AG08396 (cell line): ENCODE measurements around the gene CREB3L1.
A peak's percentile ranks its signal among the peaks of the same experiment; 100 is the strongest.

Source experiments
- DNase-seq: peaks from one replicate; pipeline ENCODE4 v3.0.0; 2012; ENCODE audit warnings: low spot score, mixed read lengths

Gene CREB3L1

DNA sequence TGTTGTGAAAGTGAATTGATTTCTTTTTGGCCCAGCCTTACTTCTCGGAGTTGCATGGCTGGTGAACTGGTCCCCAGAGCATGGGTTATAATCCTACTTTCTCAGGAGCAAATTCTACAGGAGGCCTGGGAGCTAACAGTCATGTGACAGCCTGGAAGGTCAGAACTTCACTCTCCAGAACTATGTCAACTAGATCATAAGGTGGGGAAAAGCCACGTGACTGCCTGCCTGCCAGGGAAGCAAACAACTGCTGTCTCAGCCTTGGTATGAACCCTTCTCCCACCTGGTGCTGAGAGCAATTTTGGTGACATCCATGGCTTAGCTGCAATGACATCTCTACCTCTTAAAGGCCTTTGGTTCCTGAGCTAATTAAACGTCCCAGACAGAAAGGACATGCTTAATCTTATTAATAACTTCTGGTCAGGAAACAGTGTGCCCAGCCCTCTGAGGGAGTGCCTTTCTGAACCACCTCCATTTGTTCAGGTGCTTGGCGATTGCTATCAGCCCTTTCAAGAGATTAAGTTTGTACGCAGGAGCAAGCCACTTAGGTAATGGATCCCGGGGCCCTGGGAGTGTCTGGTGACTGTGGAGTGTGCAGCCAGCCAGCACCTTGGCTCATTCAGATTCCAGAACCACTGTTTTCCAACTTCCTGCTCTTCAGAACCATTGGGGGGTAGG lies 1.4 kb upstream of the CREB3L1 start:
- no peak for DNase-seq

DNA sequence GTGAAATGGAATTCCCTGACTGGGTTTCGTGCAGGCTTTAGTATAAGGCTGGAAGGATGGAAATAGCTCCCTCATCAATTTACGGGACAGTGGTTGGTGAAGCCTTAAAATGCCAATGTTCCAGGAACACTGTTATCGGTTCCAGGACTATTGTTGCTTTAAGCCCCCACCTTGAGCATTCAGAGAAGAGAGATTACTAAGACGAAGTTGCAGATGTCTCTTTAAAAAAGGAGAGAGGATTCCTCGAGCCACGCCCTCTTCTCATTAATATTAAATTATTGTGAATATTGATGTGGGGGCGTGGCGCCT lies 195 bp upstream of the CREB3L1 start:
- DNase-seq = no peak

DNA sequence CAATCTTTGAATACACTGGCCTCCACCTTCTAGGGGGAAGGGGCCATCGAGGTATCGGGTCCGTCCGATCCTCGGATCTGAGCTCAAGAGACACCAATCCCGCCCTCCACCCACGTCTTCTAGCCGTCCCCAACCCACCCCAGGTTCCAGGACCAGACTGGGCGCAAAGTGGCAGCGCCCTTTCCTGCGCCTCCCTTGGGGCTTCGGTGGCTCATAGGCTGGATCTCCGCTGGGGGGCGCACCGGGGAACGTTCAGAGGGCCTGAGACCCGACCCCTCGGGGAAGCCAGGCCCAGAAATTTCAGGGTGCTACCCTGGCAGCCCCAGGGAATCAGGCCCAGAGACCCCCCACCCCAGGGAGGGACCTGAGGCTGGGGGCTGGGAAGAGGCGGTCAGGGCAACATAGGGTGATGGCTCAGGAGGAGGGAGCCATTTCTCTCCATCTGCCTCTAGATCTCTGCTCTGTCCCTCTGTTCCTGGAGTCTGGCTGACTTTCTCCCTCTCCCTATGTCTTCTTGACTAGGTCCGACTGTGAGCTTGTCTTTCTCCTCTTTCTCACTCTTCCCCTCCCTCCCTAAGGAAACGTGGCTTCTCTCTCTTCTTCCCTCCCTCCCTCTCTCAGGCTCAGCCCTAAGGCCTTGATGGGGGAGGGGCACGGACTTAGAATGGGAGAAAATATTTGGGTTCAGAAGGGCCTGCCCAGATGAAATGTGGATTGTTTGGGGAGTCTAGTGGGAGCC lies 1.1 kb downstream of the CREB3L1 start:
- peak; percentile 84 for DNase-seq

DNA sequence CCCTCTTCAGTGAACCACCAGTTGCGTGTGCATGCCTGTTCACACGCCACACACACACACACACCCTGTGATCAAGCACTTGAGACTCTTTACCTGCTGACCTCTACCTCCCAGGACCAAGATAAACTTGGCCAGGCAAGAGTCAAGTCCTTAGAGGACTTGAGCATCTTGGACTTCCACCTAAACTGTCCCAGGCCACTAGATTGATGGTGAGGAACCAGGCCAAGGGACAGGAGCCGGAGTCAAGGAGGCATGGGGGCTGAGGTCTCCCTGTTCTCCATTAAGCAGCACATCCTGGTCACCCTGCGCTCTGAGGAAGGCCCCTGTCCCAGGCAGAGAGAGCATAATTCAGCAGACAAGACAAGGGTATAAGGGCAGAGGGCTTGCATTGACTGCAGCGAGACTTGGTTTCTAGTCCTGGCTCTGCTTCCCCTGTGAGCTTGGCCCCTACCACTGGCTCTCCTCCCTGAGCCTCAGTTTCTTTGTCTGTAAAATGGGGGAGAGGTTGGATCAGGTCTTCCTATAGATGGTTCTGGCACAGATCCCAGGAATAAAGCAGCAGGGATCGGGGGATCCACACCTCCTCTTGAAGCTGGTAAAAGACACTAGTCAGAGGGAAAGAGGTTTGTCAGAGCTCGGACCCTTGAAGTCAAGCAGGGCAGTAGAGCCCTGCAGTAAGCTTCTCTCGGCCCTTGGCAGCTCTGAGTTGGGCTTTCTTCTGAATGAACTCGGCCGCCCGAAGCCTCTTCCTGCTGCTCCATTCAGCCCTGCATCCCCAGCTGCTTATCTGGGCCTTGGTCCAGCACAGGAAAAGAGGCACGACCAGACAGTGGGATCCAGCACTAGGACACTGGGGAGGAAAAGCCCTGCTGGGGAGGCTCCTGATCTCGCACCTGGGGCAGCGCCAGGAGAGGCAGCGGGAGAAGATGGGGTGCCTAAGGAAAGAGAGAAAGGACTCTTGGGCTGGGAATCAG lies 2.0 kb downstream of the CREB3L1 start:
- peak; percentile 74 for DNase-seq

DNA sequence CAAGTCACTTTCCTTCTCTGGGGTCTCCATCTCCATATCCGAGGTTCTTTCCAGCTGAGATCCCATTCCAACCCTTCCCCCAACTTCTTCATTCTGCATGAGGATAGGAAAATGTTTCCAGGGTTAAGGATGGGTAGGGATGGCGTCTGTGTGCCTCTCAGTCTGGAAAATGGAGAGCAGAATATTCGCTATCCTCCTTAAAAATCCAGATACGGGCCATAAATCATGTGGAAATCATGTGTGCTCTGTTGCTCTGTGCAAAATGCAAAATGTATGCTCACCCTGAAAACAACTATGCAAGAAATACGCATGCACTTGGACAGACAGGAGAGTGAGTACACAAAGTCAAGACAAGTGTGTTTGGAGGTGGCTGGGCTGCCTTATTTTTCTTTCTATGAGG lies 3.2 kb downstream of the CREB3L1 start:
- no peak for DNase-seq

DNA sequence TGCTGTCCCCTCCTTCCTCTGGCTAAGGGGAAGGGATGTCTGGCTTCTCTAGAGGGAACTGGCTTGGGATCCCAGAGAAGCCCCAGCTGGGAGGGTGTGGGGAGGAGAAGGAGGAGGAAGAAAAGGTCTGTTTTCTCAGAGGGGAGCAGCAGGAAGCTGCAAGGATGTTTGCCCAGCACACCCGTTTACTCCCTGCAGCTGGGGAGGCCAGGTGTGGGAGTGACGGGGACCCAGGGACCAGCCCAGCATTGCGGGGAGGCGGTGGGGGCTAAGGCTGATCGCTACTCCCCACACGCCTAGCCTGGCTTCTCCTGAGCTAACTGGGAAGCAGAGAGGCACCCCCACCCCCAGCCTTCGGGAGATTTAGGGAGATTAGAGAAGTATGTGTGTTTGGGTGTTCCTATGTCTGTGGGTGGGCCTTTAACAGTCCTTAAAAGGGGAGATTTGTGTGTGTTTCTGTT lies 3.9 kb downstream of the CREB3L1 start:
- DNase-seq = no peak

DNA sequence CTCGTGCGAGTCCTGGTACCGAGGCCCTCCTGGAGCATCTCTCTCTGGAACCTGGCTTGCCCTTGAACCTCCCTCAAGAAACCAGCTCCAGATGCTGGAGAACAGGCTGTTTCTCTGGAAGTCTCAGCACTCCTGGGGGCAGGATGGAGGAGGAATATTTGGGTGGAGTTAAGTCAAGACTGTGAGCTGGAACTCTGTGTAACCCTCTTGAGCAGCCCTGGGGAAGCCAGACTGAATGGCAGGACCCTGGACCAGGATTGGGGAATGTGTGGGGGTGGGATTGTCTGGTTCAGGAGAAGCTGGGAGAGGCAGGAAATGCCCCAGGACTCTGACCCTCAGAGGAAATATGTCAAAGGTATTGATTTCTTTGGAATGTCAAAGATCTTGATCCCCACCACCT lies 7.7 kb downstream of the CREB3L1 start:
- no peak for DNase-seq

DNA sequence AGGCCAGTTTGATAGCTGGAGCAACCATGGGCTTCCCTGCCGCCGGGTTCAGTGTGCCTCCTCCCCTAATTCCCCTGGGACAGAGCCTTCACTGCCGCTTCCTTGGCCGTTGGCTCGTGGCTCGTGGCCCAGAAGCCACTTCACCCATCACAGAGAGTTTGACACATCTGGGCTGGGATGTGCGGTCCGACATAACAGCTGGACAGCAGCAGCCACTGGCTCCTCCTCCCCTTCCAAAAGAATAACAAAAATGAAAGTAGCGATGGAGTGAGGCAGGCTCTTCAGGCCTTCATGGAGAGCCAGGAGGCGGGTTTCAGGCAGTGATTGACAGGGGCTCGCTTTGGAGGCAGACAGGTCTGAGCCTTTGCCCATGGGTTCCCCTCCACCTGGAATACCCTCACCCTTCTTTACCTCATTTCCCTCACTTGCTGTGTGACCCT lies 8.2 kb downstream of the CREB3L1 start:
- peak; percentile 69 for DNase-seq

DNA sequence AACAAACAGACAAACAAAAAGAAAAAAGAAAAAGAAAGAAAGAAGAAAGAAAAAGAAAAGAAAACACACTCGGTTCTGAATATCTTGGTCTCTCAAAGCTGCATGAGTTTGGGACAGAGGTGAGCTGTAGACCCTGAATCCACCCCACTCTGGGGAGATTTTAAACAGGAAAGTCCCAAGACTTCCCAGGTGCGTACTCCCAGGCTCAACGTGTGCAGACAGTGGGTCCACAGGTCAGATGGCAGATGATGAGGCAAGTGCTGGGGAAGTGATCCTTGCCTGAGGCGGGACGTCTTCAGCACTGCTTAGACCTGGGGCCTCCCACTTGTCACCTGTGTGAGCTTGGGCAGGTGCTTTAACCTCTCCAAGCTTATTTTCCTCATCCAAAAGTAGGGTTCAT lies 9.3 kb downstream of the CREB3L1 start:
- no peak for DNase-seq

DNA sequence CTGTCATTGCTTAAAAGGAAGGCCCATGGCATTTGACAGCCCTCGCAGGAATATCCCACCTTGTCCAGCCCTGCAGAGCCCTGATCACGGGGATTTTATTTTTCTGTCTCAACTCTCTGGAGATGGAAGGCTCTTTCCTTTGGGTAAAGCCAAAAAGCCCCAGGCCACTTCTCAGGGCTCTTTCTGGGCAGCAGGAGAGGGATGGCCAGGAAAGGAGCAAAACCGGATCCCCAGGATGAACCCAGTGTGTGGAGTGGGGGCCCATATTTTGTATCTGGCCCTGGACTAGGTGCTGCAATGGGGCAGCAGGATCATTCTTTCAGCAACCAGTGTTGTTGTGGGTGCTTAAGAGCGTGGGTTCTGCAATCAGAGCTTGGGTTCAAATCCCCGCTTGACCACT lies 11.0 kb downstream of the CREB3L1 start:
- no peak for DNase-seq

DNA sequence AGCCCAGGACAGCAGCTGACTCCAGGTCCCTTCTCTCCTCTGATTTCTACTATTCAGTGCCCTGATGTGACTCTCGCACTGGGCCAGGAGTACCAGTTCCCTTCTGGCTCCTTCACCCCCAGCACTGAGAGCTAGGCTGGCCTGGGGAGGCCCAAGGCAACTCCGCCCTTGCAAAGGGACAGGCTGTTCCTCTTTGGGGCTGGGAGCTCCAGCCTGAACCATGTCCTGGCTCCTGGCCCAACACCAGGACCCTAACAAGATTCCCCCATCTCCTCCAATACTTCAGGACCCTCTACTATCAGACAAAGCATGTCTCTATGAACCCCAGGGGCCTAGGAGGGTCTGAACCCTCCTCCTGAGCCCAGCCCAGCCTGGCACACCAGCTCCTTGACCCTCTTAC lies 12.5 kb downstream of the CREB3L1 start:
- DNase-seq = no peak

DNA sequence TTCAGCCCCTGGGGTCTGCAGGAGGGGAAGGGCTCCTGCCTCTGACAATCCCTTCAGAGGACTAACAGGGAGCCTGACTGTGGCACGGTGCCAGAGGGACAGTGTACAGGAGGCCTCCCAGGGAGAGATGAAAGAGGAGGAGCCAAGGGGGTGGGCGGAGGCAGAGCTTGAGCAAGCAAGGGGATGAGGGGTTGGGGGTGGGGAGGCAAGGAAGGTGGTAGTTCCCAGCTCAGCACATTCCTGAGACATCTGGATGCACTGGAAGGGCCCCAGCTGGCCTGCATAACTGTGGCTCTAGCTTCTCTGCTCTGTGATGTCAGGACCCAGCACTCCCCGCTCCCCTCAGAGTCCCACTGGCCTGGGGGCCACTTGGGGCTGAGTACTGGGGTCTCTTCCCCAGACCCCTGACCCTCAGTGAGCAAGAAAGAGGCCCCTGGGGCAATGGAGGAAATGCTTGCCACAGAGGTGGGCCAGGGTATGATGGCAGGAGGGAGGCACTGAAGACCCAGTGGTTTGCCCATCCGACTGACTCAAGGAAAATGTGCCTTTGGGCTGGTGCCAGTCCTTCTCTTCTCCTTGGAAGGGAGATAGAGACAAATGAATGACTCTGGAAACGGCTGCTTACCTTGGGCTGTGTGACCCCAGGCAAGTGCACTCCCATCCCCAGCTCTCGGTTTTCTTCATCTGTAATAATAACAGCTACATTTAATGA lies 13.3 kb downstream of the CREB3L1 start:
- peak; percentile 91 for DNase-seq

DNA sequence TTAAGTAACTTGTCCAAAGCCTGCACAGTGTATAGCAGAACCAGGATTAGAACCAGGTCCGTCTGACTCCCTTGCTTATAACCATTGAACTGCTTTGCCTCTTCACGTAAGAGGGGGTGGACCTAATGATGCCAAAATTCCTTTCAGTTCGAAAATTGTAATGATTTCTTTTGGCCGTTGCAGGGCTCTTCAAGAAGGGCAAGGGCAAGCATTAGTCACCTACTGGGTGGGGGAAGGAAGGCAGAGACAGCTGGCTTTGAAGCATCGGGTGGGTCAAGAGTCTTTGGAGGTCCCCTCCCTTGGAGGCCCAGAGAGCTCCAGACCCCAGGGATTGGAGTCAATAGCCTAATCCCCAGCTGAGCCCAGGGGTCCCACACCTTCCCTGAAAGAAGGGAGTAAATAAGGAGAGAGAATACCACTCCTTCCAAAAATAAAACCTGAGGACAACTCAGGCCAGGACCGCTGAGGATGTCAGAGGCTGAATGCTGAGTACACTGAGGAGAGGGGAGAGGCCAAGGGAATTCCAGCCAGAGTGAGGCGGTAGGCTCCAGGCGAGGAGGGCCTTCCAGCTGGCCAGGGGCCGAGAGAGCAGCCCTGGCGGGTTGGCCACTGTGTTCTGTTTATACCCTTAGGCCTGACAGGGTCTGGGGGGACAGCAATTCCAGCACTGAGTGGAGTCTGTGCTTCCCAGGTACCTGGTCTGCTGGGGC lies 14.1 kb downstream of the CREB3L1 start:
- DNase-seq = peak; percentile 66

DNA sequence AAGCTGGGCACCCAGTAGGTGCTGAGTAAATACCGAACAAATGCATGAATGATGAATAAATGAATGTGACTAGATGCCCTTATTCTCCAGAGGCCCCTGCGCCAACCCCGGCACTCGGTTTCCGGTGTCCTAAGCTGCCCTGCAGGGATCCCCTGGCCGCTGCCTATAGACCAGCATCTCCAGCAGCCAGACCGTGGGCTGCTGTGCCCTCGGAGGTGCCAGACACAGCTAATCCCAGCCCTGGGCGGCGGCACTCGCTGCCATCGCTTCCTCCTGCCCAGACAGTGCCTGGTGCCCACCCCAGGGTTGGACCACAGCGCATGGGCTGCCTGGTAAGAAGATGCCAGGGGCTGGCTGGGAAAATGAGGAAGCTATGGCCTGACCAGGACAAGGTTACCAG lies 15.6 kb downstream of the CREB3L1 start:
- DNase-seq = no peak

DNA sequence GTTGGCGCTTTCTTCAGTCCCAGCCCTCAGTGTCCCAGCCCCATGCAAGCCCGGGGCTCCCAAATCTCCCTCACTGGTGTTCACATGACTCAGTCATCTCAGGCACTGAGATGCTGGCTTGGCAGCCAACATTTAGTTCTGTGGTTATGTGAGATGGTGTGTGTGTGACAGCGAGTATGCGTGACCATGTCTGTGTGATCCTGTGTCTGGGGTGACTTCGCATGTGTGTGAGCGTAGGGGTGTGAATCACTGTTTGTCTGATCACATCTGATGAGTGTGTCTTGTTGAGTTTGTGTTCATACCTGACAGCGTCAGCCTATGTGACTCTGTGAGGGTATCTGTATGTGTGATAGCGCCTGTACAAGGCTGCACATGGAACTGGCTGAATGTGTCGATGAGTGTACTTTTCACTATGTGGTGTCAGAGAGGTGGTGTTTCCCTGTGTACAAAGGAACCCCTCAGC lies 16.2 kb downstream of the CREB3L1 start:
- peak; percentile 75 for DNase-seq

DNA sequence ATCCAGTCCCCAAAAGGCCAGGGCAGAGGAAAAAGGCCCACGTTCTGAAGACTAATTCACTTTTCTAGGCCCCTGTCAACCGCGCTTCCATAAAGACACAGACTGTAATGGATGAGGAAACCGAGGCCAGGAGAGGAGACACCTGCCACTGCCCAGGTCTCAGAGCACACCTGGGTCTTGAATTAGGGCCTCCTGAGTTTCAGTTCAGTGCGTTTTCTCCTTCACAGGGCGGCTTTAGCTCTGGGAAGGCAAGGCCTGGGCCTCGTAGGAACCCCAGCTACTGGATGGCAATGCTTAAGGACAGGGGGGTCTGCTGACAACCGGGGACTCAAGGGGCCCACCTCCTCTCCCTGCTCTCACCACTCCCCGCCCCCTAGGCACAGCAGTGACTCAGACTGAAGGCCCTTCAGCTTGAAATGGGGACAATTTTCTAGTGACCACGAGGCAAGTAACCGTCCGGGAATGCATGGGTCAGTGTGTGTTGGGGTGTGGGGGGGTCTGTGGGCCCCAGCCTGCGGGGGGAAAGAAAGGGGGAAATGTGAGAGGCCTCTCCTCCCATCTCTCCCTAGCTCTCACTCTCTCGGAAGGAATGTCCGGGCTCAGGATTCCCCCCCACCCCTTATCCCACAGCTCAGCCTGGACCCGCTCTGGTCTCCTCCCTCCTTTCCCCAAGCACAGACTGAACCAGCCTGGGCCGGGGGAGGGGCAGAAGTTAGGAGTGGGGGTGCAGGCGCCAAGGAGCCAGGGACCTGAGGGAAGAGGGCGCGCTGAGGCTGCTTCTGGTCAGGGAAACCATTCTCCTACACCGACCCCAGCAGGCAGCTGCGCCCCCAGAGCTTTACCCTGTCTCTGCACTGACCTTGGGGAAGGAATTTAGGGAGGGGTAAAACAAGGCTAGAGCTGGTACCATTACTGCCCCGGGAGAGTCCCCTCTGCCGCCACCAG lies 17.2 kb downstream of the CREB3L1 start:
- DNase-seq = peak; percentile 86

DNA sequence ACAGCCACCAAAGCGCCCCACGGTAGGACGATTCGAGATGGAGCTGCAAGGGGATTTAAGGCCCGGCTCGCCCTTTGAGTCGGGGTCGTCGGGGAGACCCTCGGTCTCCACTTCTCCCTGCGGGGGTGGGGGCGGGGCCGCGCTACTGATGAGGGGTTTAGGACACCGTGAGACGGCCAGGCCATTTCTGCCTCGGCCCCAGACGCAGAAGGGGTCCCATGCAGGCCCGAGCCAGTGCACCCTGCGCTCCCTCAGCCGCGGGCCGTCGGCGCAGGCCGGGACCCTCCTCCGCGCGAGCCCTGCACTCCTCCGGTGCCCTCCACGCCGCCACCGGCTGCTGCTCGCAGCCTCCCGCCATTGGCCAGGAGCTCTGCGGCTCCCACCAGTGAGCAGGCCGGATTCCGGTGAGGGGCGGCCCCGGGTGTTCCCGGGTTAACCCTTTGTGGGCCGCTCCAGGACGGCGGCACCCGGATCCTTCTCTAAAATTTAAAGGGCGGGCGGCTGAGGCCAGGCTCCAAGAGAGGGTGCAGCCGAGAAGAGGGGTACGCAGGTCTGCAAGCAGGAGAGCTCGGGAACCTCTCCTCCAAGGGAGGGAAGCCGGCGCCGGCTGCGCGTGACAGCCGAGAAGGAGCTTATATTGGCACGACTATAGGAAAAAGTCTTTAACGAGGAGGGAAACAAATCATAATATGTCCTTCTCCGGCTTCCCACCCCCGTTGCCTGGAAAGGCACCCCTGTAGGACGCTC lies 18.0 kb downstream of the CREB3L1 start:
- DNase-seq = peak; percentile 92

DNA sequence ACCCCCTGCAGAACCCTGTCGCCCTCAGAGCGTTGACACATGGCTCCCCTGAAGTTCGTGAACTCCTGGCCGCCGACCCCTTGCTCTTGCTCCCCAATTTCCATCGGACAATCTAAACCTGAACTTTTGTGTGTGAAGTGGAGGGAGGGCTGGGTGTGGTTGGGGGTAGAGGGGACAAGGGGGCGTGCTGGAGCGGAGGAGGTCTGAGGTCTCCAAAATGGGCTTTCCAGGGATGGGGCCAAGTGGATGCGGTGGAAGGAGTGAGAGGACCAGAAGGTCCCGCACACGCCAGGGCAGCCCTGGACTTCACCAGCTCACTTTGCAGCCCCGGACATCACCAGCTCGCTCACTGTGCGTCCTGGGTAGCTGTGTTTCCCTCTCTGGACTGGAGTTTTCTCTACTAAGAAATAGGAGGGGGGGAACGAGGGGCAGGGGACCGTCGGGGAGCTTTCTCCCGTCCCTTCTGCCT lies 18.6 kb downstream of the CREB3L1 start:
- DNase-seq = no peak
